GM12892 (cell line): ENCODE results near the gene FANCG.

Experiments used
- POLR2A ChIP-seq: IDR thresholded peaks from 2 replicates; pipeline ENCODE4 v1.6.1; 2011; ENCODE audit warnings: low read depth, low read length, control low read depth
- TAF1 ChIP-seq: IDR thresholded peaks from 2 replicates; pipeline ENCODE4 v1.6.1; 2011; ENCODE audit warnings: low read depth, mild to moderate bottlenecking, control low read depth, low read length, borderline replicate concordance

- TF ChIP-seq POLR2A (no peak), TAF1 (no peak)
Measured at GRCh38 chr9:35076848-35077247, 2.9 kb downstream of the FANCG start.
